ENCODE measurements around the gene HIF3A.

- TF ChIP-seq CTCF (IDR thresholded peaks at IDR 0.05), result no peak
- no peak for TF ChIP-seq POLR2A (IDR thresholded peaks at IDR 0.05)
These were observed 40.6 kb downstream of the HIF3A start for GRCh38 chr19:46337487-46337886.
